OCI-LY3 (cell line): ENCODE data around the gene SH2D4B.

ENCODE experiments used
- H2AFZ ChIP-seq: fragments of 200-600, 300-600 bp; shearing (Covaris generic); 2 replicates; pipeline ENCODE4 v1.6.0; 2014; ENCODE audit warnings: antibody characterized with exemption, low read depth, low read length
- H3K27ac ChIP-seq: fragments of 200-600, 300-600 bp; sonication (generic); 2 replicates; pipeline ENCODE4 v1.5.1; 2014; ENCODE audit warnings: mild to moderate bottlenecking, low read length, moderate library complexity, mixed read lengths
- H3K27me3 ChIP-seq: fragments of 200-600, 300-600 bp; sonication (generic); 2 replicates; pipeline ENCODE4 v1.6.1; 2014; ENCODE audit warnings: low read depth, low read length, mixed read lengths
- H3K36me3 ChIP-seq: fragments of 200-600, 300-600 bp; sonication (generic); replicated peaks from 2 replicates; pipeline ENCODE3; 2014; ENCODE audit warnings: low read depth, low read length, mixed read lengths
- H3K4me1 ChIP-seq: fragments of 300-600, 200-600 bp; sonication (generic); 2 replicates; pipeline ENCODE4 v1.6.1; 2014; ENCODE audit warnings: low read length, mixed read lengths
- H3K4me2 ChIP-seq: fragments of 200-600, 300-600 bp; sonication (generic); 2 replicates; pipeline ENCODE4 v1.6.1; 2014; ENCODE audit warnings: low read length, mixed read lengths
- H3K4me3 ChIP-seq: fragments of 300-600, 200-600 bp; sonication (generic); 2 replicates; pipeline ENCODE4 v1.5.1; 2014; ENCODE audit warnings: antibody characterized with exemption, mild to moderate bottlenecking, low read length, moderate library complexity
- H3K79me2 ChIP-seq: fragments of 300-600, 200-600 bp; shearing (Covaris generic); 2 replicates; pipeline ENCODE4 v1.6.1; 2014; ENCODE audit warnings: mild to moderate bottlenecking, low read length, mixed read lengths
- H3K9ac ChIP-seq: fragments of 300-600, 200-600 bp; shearing (Covaris generic); 2 replicates; pipeline ENCODE4 v1.6.0; 2014; ENCODE audit warnings: mild to moderate bottlenecking, low read length, moderate library complexity
- H3K9me3 ChIP-seq: fragments of 200-600, 300-600 bp; shearing (Covaris generic); 2 replicates; pipeline ENCODE4 v1.6.1; 2014; ENCODE audit warnings: low read length, mixed read lengths; ENCODE audit not compliant: insufficient read depth
- H4K20me1 ChIP-seq: fragments of 200-600, 300-600 bp; sonication (generic); 2 replicates; pipeline ENCODE4 v1.6.1; 2016; ENCODE audit warnings: low read length, mixed read lengths; ENCODE audit not compliant: insufficient read depth
- EZH2phosphoT487 ChIP-seq: fragments of 200-600 bp; shearing (Covaris generic); IDR thresholded peaks from 2 replicates; pipeline ENCODE4 v1.6.1; 2018; ENCODE audit warnings: antibody characterized with exemption, mixed run types, low read depth
- TF ChIP-seq, protein P1 (sequence below): fragments of 200-600, 300-600 bp; sonication (generic); IDR thresholded peaks from 2 replicates; pipeline ENCODE4 v1.5.1; 2014; ENCODE audit warnings: antibody characterized with exemption, low read length, low read depth

SH2D4B gene

DNA sequence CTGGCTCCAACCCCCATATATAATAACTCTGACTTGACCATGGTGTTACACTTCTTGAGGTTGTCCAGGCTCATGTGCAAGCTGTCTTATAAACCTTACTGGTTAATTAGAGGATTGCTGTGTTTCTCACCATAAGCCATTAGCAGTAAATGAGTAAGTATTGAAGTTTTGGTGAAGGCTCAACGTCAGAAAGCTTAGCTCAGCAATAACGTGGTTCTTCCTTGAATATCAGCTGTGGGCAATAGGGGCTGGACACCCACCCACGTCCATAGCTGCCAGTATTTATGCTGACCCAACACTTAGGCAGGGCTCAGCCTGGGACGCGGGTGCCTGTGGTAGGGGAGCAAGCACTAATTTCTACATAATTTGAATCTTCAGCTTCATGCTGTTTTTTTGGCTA lies 134.1 kb downstream of the SH2D4B start:
- no peak overlapping the region for H3K9ac ChIP-seq
- no peaks in the 10 kb centered on the region for H3K4me1 ChIP-seq
- no peaks in the 10 kb centered on the region for H3K79me2 ChIP-seq
- H3K4me2 ChIP-seq = no peak overlapping the region
- H3K27me3 ChIP-seq = no peaks in the 10 kb centered on the region
- no peaks in the 10 kb centered on the region for H3K9me3 ChIP-seq
- TF ChIP-seq EZH2phosphoT487 = no peak
- TF ChIP-seq, protein P1, sequence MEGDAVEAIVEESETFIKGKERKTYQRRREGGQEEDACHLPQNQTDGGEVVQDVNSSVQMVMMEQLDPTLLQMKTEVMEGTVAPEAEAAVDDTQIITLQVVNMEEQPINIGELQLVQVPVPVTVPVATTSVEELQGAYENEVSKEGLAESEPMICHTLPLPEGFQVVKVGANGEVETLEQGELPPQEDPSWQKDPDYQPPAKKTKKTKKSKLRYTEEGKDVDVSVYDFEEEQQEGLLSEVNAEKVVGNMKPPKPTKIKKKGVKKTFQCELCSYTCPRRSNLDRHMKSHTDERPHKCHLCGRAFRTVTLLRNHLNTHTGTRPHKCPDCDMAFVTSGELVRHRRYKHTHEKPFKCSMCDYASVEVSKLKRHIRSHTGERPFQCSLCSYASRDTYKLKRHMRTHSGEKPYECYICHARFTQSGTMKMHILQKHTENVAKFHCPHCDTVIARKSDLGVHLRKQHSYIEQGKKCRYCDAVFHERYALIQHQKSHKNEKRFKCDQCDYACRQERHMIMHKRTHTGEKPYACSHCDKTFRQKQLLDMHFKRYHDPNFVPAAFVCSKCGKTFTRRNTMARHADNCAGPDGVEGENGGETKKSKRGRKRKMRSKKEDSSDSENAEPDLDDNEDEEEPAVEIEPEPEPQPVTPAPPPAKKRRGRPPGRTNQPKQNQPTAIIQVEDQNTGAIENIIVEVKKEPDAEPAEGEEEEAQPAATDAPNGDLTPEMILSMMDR = no peak
- H2AFZ ChIP-seq = no peak overlapping the region
- no peak overlapping the region for H3K4me3 ChIP-seq
- no peaks in the 10 kb centered on the region for H4K20me1 ChIP-seq
- no peak overlapping the region for H3K27ac ChIP-seq
- H3K36me3 ChIP-seq = no peaks in the 10 kb centered on the region

DNA sequence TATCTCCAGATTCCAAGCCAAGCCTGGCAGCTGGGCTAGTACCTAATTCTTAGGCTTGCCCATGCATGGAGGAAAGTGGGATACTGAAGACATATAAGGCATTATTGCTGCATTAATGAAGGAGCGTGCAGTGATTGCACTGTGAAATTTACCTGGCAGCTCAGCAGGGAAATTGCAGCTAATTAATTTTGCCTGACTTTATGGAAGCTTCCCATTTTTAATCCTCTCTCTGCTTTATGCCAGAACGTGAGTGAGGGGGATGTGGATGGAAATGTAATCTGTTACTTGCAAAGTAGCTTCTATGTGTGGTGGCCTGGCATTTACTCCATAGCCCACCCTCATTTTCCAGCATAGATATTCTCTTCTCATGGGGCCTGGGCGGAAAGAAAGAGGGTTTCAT lies 134.9 kb downstream of the SH2D4B start:
- Histone ChIP-seq H4K20me1 (no peaks in the 10 kb centered on the region), H3K27ac (no peak overlapping the region), H3K9me3 (no peaks in the 10 kb centered on the region), H2AFZ (no peak overlapping the region), H3K4me3 (no peak overlapping the region), H3K27me3 (no peaks in the 10 kb centered on the region), H3K4me1 (no peaks in the 10 kb centered on the region), H3K36me3 (no peaks in the 10 kb centered on the region), H3K9ac (no peak overlapping the region), H3K79me2 (no peaks in the 10 kb centered on the region), H3K4me2 (no peak overlapping the region)
- TF ChIP-seq, protein P1 = no peak
- TF ChIP-seq EZH2phosphoT487 = no peak

DNA sequence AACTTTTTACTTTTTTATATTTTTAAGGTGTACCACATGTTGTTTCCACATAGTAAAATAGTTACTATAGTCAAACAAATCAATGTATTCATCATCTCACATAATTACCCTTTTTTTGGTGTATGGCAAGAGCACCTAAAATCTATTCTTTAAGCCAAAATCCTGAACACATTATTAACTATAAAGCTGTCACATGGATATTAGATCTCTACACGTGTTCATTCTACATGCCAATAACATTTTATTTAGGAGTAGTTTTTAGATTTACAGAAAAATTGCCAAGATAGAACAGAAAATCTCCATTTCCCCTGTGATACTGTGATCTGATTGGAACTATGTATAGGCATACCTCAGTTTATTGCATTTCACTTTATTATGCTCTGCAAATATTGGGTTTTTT lies 137.1 kb downstream of the SH2D4B start:
- Histone ChIP-seq H3K9ac (no peak overlapping the region), H3K9me3 (no peaks in the 10 kb centered on the region)
- TF ChIP-seq EZH2phosphoT487 = no peak
- TF ChIP-seq, protein P1 = no peak

DNA sequence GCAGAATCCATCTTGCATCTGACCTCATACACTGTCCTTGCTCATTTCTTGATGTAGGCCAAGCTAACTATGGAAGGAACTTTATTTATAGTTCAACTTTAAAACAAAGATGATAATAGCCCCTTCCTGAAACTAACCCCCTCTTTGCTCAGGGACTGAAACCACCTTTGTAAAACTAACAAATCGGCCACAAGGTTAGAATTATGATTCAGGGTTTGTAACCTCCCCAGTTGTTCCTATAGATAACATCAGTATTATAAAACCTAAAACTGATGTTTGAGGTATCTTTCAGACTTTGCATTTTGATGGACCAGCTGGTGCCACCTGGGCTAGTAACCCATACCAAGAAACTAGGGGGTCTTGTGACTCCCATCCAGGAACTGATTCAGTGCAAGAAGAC lies 143.4 kb downstream of the SH2D4B start:
- Histone ChIP-seq H4K20me1 (no peaks in the 10 kb centered on the region), H3K4me3 (no peak overlapping the region), H3K4me2 (no peak overlapping the region), H3K27ac (no peak overlapping the region), H3K9me3 (no peaks in the 10 kb centered on the region), H3K36me3 (no peaks in the 10 kb centered on the region), H3K79me2 (no peaks in the 10 kb centered on the region), H3K9ac (no peak overlapping the region), H3K27me3 (peaks cover 3% of the 10 kb centered on the region; the same call in 1 of the 2 replicates), H3K4me1 (no peaks in the 10 kb centered on the region), H2AFZ (no peak overlapping the region)
- TF ChIP-seq, protein P1 = no peak
- no peak for TF ChIP-seq EZH2phosphoT487

More for the DNA sequence above, 137.1 kb downstream of the SH2D4B start:
- Histone ChIP-seq H4K20me1 (no peaks in the 10 kb centered on the region), H3K79me2 (no peaks in the 10 kb centered on the region), H3K36me3 (no peaks in the 10 kb centered on the region), H3K27me3 (no peaks in the 10 kb centered on the region), H3K4me2 (no peak overlapping the region), H3K4me1 (no peaks in the 10 kb centered on the region), H2AFZ (no peak overlapping the region), H3K27ac (no peak overlapping the region), H3K4me3 (no peak overlapping the region)
